Psoas muscle (tissue), 8 donors: ENCODE results near the gene PROK1. TPM values are rescaled to one million over a fixed set of nuclear protein-coding genes. Genes with fewer than 3 reads are reported as not detected.
A peak's percentile ranks its signal among the peaks of the same experiment; 100 is the strongest.
"Not testable (repeated sequence)": the region's sequence is repeated elsewhere in the genome, so short reads cannot be mapped to it uniquely, and the experiment has no call there.

ENCODE experiments used
- ATAC-seq, 4 donors: fragments of 200-7000 bp; cut with Tn5 transposase; one replicate each; pipeline ENCODE4 v1.9.1; 2020; ENCODE audit warnings: moderate library complexity in 3 of 4, mild to moderate bottlenecking in 2 of 4
- DNase-seq, 2 donors: peaks; one replicate each; pipeline ENCODE4 v3.0.0-alpha.2; 2020
- H3K27ac ChIP-seq: fragments of 200-600 bp; one replicate; pipeline ENCODE4 v1.8.0; 2022
- H3K27me3 ChIP-seq, 3 donors: fragments of 200-600 bp in 1 of 3; one replicate each; pipeline versions ENCODE4 v1.6.1 to v1.8.0; 2013 to 2022; ENCODE audit warnings: low read length in 2 of 3, mild to moderate bottlenecking in 2 of 3, moderate library complexity in 1 of 3; ENCODE audit not compliant: insufficient read depth in 3 of 3
- H3K36me3 ChIP-seq, 2 donors: fragments of 200-600 bp in 1 of 2; one replicate each; pipeline versions ENCODE4 v1.6.1 to v1.8.0; 2013 to 2022; ENCODE audit warnings: low read depth in 1 of 2, mild to moderate bottlenecking in 1 of 2, moderate library complexity in 1 of 2; ENCODE audit not compliant: insufficient read depth in 1 of 2
- H3K4me1 ChIP-seq: fragments of 200-600 bp; one replicate; pipeline ENCODE4 v1.8.0; 2022
- H3K4me3 ChIP-seq: fragments of 200-600 bp; one replicate; pipeline ENCODE4 v1.8.0; 2022; ENCODE audit warnings: mild to moderate bottlenecking
- H3K9me3 ChIP-seq: fragments of 200-600 bp; one replicate; pipeline ENCODE4 v1.8.0; 2022
- WGBS, 3 donors: extraction: QIAGEN DNeasy Blood & Tissue Kit; methylation state at CpG; one replicate each; pipeline versions ENCODE4 v1.1.6 to v1.1.7; 2013; 5-methylcytosine and 5-hydroxymethylcytosine counted together
- intact Hi-C, 2 donors: fragments of 100-400 bp; cut with DNase I; formaldehyde crosslinking; loops; one replicate each; pipeline versions ENCODE4 v1.11.0 to v1.14.2; 2022
- polyA plus RNA-seq, 3 donors: library from polyadenylated mRNA; stranded (reverse); fragments of 200-250 nt; gene quantifications; one replicate each; pipeline ENCODE4 v1.2.3, GENCODE V29; 2013
- total RNA-seq, 4 donors: library from RNA; stranded (reverse); fragmentation: NEBNext Ultra II Directional in 2 of 4; extraction: Animal tissue kit (Norgen Biotek cat#: 25700) in 2 of 4; gene quantifications; one replicate each; pipeline versions ENCODE4 v1.2.1 to v1.2.4, GENCODE V29; 2021 to 2023
- TF ChIP-seq, protein P1 (sequence below): fragments of 200-600 bp; IDR thresholded peaks from one replicate; pipeline ENCODE4 v1.8.0; 2022; ENCODE audit warnings: antibody characterized with exemption
- donor health status: healthy with polysubstance abuse.
- donor health status: DM: no; HTN: no; CAD: no; lungs with moderate emphysema.
- donor health status: Bipolar disorder and iron deficiency.
- donor health status: healthy.
- donor health status: DM: yes; HTN: yes; CAD: no.
- donor health status: DM: no; HTN: no; CAD: no.
- donor health status: DM: no; HTN: no; CAD: no.
- donor health status: DM: yes; HTN: yes; CAD: no.

The PROK1 gene
- total and polyA plus RNA-seq, 7 donors, result 0.15 to 15.0 (median 0.22) TPM; not detected in 1

DNA sequence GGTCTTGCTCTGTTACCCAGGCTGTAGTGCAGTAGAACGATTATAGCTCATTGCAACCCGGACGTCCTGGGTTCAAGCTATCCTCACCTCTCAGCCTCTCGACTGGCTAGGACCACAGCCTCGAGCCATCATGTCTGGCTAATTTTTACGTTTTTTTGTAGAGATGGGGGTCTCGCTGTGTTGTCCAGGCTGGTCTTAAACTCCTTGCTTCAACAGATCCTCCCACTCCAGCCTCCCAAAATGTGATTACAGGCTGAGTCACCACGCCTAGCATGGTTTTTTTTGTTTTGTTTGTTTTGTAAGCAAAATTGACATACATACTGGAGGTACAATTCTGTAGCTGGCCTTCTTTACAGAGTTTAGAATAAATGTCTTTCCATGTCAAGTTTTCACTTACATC is 42.5 kb upstream of the PROK1 start:
- Histone ChIP-seq H3K4me3 (peak overlapping the region; percentile 91), H3K9me3 (no peaks in the 10 kb centered on the region), H3K27ac (peak overlapping the region; percentile 96), H3K36me3 (peaks cover 7 to 42% of the 10 kb centered on the region in 2 donors), H3K27me3 (no peaks in the 10 kb centered on the region), H3K4me1 (peaks cover 23% of the 10 kb centered on the region)
- DNase-seq, result no peak
- no peak for ATAC-seq
- 79 to 87% (median 81%) methylated on average over 8 of the region's 8 CpGs for WGBS, 3 donors
- intact Hi-C loops, result loop anchor here in 1 of 2 donors (5.0 kb wide), 1 partner anchor 66 kb away; no protein-coding TSS in a partner anchor
- TF ChIP-seq, protein P1, sequence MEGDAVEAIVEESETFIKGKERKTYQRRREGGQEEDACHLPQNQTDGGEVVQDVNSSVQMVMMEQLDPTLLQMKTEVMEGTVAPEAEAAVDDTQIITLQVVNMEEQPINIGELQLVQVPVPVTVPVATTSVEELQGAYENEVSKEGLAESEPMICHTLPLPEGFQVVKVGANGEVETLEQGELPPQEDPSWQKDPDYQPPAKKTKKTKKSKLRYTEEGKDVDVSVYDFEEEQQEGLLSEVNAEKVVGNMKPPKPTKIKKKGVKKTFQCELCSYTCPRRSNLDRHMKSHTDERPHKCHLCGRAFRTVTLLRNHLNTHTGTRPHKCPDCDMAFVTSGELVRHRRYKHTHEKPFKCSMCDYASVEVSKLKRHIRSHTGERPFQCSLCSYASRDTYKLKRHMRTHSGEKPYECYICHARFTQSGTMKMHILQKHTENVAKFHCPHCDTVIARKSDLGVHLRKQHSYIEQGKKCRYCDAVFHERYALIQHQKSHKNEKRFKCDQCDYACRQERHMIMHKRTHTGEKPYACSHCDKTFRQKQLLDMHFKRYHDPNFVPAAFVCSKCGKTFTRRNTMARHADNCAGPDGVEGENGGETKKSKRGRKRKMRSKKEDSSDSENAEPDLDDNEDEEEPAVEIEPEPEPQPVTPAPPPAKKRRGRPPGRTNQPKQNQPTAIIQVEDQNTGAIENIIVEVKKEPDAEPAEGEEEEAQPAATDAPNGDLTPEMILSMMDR, result no peak

GRCh38 chr1:110409316-110409715 is 41.6 kb upstream of the PROK1 start:
- no peak for DNase-seq
- H3K4me1 ChIP-seq, result peaks cover 24% of the 10 kb centered on the region
- TF ChIP-seq, protein P1, result no peak
- no peak overlapping the region for H3K27ac ChIP-seq
- no peaks in the 10 kb centered on the region for H3K27me3 ChIP-seq
- no peak for ATAC-seq
- no peak overlapping the region for H3K4me3 ChIP-seq
- 94 to 97% (median 94%) methylated on average over 6 of the region's 6 CpGs for WGBS, 3 donors
- H3K9me3 ChIP-seq, result no peaks in the 10 kb centered on the region
- intact Hi-C loops, result loop anchor here in 1 of 2 donors (5.0 kb wide), 1 partner anchor 67 kb away; no protein-coding TSS in a partner anchor
- peaks cover under 1 to 33% of the 10 kb centered on the region in 2 donors for H3K36me3 ChIP-seq

GRCh38 chr1:110411173-110411735 is 39.7 kb upstream of the PROK1 start:
- ATAC-seq (no peak), DNase-seq (no peak)
- 78 to 90% (median 81%) methylated on average over 7 of the region's 7 CpGs for WGBS, 3 donors
- TF ChIP-seq, protein P1, result no peak
- H3K9me3 ChIP-seq, result no peaks in the 10 kb centered on the region
- peaks cover 0 to 14% of the 10 kb centered on the region in 2 donors for H3K36me3 ChIP-seq
- H3K27me3 ChIP-seq, result no peaks in the 10 kb centered on the region
- peaks cover 24% of the 10 kb centered on the region for H3K4me1 ChIP-seq
- H3K4me3 ChIP-seq, result no peak overlapping the region
- no peak overlapping the region for H3K27ac ChIP-seq
- intact Hi-C loops, result loop anchor here (5.0 to 10.0 kb wide), 2 partner anchors 46 to 84 kb away; no protein-coding TSS in a partner anchor

GRCh38 chr1:110412576-110412975 is 38.4 kb upstream of the PROK1 start:
- ATAC-seq (peak in 3 of 4 donors; percentile 49 to 56 (median 51)), DNase-seq (peak; percentile 70 to 82)
- Histone ChIP-seq H3K27ac (no peak overlapping the region), H3K4me3 (no peak overlapping the region), H3K36me3 (peaks cover 0 to 12% of the 10 kb centered on the region in 2 donors), H3K9me3 (no peaks in the 10 kb centered on the region), H3K4me1 (peaks cover 20% of the 10 kb centered on the region), H3K27me3 (no peaks in the 10 kb centered on the region)
- WGBS, 3 donors, result 35 to 38% (median 37%) methylated on average over 4 of the region's 4 CpGs
- intact Hi-C loops, result loop anchor here (2.0 to 10.0 kb wide), 3 partner anchors 45 to 82 kb away; no protein-coding TSS in a partner anchor
- TF ChIP-seq, protein P1, result peak; percentile 61

DNA sequence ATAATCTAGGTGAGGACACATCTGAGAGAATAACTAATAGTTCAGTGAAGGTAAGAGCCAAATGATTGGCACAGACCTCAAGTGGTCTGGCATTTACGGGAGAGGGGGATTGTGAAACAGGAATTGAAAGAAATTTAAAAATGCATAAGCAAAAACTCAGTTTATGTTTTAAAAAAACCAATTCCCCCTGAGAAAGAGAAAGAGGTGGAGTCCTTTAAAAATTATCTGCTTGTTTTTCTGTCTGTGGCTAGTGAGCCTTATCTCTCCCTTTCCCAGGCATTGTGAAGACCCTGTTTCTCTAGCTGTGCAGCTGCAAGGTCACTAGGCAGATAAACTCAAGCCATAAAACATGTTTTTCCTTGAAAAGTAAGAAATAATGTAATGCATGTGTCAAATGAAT is 37.9 kb upstream of the PROK1 start:
- 65 to 82% (median 72%) methylated on average over 1 of the region's 1 CpG for WGBS, 3 donors
- H3K4me1 ChIP-seq, result peaks cover 20% of the 10 kb centered on the region
- peaks cover 0 to 12% of the 10 kb centered on the region in 2 donors for H3K36me3 ChIP-seq
- not testable (repeated sequence) for H3K27ac ChIP-seq, H3K27me3 ChIP-seq, H3K9me3 ChIP-seq, DNase-seq, ATAC-seq, H3K4me3 ChIP-seq
- intact Hi-C loops, result loop anchor here (2.0 to 10.0 kb wide), 3 partner anchors 44 to 82 kb away; no protein-coding TSS in a partner anchor
